GM18867 (cell line): ENCODE results near the gene FIS1.
"Not testable (repeated sequence)": the region's sequence is repeated elsewhere in the genome, so short reads cannot be mapped to it uniquely, and the experiment has no call there.

ENCODE experiments used
- ATAC-seq: cut with Tn5 transposase; IDR thresholded peaks from one replicate; pipeline ENCODE4 v1.9.1; 2021; ENCODE audit warnings: mild to moderate bottlenecking, moderate library complexity; ENCODE audit not compliant: unreplicated experiment

The FIS1 gene

DNA sequence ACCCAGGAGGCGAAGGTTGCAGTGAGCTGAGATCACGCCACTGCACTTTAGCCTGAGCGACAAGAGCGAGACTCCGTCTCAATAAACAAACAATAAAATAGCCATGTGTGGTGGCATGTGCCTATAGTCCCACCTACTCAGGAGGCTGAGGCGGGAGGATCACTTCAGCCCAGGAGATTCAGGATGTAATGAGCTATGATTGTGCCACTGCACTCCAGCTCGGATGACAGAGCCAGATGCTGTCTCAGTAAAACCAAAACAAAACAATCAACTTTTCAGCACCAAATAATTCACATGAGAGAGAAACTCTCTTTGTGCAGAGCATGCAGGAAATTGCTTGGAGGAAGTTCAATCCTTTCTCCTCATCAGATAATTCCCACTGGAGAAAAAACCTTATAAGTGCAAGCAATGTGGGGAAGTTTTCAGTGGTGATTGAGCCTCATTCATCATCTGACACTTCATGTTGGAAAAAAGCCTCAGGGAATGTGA is 13.4 kb upstream of the FIS1 start:
- ATAC-seq: no peak

DNA sequence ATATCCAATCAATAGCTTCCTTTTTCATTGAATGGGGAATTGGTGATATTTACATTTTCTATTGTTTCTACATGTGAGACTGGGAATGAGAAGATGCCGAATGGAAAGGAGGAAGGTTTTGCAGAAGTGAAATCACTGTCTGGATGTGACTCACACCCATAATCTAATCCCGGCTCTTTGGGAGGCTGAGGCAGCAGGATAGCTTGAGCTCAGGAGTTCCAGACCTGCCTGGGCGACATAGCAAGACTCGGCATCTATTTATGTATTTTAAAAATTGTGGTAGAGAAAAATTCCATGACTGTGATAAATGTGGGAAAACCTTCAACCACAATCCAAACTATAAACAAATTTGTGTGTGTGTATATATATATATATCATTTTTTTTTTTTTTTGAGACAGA is 10.9 kb upstream of the FIS1 start:
- ATAC-seq: no peak

DNA sequence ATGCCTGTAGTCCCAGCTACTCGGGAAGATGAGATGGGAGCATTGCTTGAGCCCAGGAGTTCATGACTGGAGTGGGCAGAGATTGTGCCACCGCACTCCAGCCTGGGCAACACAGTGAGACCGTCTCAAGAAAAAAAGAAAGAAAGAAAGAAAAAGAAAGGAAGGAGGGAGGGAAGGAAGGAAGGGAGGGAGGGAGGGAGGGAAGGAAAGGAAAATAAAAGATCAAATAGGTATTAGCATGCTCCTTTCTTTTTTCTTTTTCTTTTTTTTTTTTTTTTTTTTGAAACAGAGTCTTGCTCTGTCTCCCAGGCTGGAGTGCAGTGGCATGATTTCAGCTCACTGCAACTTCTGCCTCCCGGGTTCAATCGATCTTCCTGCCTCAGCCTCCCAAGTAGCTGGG is 8.3 kb upstream of the FIS1 start:
- ATAC-seq: not testable (repeated sequence)

DNA sequence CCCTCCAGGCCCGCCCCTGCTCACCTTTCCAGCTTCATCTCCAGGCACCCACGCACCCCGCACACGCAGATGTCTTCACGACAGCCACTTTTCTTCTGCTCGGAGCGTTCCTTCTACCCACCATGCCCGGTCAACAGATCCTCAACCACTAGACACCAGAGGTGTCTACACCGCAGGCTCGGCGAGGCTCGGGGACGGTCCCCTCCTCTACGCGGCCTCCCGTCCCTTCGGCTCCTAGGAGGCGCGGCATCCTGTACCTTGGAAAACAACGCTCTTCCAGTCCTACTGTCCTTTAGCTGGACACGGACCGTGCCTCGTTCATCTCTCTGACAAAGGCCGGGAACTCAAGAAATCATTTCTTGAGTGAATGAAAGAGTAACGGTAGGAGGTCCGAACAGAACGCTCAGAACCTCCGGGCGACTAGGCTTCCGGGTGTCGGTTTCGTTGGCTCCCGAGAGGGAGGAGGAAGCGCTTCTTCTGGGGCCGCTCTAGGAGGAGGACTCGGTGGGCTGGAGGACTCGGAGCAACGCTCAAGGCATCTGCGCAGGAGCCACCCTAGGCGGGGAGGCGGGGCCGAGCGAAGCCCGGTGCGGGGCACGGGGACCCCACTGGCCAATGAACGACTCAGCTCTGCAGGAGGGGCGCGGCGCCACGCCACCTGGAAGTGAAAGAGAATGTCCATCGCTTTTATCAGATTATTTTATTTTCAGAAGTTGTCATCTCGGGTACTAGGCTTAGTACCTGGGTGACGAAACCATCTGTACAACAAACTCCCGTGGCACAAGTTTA is 7.2 kb upstream of the FIS1 start:
- peak; percentile 98 for ATAC-seq

DNA sequence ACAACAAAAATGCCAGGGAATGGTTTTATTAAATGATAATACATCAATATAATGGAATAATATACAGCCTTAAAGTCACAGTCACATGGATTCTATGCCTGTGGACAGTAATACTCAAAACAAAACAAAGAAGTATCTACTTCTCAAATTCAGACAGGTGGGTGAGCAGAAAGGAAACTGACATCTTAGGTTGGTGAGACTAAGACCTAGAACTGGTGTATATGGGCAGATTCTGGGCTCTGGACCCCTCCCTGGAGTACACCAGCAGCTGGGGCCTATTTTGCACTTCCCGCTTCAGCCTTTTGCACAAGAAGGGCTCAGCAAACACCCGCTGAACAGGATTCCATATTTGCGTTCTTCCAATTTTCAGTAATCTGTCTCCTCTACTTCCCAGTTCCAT is 5.4 kb upstream of the FIS1 start:
- ATAC-seq: no peak

DNA sequence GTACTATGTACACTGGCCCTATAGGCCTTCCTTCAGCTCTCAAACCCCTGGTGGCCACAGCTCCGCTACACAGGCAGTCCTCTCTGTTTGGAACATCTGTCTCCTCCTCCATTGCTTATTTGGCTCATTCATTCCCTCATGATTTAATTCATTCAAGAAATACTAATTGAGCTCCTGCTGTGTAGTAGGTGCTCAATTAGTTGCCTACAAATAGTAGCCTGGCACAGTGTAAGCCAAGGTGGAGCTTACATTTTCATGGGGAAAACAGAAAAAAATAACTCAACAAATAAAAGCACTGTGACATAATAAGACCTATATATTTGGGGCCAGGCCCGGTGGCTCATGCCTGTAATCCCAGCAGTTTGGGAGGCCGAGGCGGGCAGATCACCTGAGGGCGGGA is 3.4 kb upstream of the FIS1 start:
- ATAC-seq: no peak

DNA sequence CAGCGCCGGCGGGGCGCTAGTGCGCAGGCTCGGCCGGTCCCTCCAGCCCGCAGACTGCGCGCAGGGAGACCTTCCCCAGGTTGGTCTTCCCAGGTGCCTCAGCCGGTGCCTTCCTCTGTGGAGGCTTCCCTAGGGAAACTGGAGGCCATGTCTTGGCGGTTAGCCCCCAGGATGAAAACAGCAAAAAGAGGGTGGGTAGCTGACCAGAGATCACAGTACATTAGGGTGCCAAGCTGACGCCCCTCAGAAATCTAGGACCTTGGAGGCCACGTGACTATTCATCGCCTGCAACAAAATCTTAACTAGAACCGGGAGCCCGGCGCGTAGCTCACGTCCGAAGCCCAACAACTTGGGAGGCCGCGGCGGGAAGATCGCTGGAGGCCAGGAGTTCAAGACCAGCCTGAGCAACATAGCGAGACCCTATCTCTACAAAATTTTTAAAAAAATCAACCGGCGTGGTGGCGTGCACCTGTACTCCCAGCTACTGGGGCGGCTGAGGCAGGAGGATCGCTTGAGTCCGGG is 327 bp upstream of the FIS1 start:
- no peak for ATAC-seq

DNA sequence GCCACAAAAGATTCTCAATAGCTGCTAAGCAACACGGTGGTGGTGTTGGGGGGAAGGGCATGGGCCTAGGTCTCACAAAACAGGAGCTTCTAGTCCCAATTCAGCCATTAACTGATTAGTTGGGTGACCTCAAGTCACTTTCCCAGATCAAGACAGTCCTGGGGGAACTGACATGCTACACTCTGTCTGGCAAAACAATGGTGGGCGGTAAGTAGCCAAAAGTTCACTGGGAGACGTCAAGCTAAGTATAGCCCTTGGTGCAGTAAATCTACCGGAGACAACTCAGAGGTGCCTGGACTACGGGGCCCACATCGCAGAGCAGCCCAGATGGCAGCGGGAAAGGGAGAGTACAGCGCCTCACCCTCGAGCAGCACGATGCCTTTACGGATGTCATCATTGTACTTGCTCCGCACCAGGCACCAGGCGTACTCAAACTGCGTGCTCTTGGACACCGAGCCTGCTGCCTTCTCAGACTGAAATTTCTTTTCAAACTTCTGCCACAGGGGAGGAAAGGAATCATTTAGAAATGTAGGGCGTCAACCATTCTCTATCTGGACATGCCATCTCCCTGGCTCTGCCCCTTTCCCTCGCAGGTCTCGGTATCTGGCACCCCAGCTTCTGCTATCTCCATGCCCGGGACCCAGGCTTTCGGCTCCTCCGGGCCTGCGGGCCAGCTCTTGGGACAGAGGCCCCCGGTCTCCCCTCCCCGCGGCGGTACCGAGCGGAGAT is 1.1 kb downstream of the FIS1 start:
- no peak for ATAC-seq

DNA sequence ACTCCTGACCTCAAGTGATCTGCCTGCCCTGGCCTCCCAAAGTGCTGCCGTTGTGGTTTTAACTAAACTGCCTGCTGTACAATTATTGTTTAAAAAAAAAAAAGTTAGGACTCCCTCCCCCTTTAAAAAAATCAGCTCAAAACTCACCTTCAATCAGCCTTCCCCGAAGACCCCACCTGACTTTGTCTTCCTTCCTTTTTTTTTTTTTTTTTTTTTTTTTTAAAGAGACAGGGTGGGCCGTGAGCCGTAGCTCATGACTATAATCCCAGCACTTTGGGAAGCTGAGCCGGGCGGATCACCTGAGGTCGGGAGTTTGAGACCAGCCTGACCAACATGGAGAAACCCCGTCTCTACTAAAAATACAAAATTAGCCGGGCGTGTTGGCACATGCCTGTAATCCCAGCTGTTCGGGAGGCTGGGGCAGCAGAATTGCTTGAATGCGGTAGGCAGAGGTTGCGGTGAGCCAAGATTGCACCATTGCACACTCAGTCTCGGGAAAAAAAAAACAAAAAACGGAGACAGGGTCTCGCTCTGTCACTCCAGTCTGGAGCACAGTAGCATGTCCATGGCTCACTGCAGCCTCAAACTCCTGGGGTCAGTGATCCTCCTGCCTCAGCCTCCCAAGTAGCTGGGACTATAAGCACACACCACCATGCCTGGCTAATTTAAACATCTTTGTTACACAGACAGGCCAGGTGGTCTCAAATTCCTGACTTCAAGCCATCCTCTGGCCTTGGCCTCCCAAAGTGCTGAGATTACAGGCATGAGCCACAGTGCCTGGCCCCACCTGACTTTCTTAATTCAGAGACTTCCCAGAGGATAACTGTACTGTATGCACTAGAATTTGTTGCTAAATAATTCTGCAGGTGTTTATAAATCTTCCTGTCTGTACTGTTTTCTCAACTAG is 3.2 kb downstream of the FIS1 start:
- ATAC-seq: no peak

DNA sequence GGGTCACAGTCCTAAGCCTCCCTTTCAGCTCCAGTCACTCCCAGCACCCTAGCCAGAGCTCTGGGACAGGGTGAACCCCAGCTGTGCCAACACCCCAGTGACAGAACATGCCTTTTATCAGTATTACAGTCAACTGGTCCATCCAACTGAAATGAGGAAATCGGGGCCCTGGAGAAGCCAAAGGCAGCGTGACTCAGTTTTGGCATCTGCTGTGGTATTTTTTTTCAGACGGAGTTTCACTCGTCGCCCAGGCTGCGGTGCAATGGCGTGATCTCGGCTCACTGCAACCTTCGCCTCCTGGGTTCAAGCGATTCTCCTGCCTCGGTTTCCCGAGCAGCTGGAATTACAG is 3.9 kb downstream of the FIS1 start:
- no peak for ATAC-seq

DNA sequence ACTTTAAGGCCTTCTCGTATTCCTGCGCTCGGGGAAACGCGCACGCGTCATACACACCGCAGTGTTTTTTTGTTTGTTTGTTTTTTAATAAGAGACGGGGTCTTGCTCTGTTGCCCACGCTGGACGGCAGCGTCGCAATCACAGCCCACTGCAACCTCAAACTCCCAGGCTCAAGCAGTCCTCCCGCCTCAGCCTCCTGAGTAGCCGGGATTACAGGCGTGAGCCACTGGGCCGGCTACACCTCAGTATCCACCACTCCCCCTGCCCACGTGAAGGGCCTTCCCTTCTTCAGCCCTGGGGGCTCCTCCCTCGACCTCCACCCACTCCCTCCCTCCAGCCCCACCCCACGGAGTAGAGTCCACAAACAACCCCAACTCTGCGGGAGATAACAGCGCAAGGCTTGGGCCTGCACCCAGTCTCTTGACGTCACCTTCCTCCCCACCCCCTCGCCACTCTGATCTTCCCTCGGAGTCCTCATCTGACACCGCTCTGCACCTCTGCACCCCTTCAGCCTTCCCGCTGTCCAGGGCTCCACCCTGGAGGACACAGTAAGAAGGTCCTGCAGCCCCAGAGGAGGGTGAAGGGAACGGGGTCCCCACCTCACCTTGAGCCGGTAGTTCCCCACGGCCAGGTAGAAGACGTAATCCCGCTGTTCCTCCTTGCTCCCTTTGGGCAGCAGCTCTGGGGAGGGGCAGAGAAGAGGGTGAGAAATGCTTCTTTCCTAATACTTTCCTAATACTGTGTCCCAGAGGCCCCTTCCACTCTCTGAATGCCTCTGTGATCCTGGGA is 4.5 kb downstream of the FIS1 start:
- ATAC-seq: no peak

DNA sequence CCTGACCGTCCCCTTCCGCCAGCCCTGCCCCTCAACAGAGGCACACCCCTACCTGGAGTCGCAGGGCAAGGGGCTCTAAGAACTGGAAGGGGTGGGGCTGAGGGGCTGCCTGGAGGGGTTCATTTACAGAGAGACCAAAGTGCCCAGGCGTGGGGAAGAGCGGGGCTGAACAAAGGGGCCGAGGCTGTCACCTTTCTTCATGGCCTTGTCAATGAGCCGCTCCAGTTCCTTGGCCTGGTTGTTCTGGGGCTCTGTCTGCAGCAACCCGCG is 5.0 kb downstream of the FIS1 start:
- no peak for ATAC-seq

DNA sequence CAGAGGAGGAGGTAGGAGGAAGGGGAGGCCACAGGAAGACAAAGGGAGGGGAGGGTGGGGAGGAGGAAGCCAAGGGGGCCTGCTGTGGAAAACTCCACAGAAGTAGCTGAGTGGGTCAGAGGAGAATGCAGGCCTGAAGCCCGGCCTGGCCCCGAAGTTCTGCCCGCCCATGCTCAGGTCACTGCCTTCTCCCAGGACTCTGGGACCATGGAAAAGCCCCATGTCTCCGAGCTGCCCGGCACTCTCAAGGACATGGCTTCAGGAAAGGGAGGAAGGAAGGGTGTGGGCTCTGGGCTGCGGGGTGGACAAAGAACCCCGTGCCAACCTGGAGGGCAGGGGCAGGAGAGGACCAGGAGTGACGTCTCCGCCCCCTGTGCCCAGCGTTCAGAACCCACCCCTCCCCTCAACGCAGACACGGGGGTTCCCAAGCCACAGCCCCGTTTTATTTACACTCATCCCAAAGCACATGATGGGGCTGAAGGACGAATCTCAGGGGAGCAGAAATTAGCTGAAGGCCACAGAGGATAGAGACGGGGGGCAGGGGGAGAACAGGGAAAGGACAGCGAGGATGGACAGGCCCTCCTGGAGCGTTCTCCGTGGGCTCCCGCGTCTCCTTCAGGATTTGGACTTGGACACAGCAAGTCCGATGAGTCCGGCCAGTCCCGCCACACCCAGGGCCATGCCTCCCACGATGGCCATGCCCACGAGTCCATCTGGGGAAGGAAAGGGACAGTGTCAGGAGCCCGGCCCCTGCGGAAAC is 5.5 kb downstream of the FIS1 start:
- no peak for ATAC-seq

DNA sequence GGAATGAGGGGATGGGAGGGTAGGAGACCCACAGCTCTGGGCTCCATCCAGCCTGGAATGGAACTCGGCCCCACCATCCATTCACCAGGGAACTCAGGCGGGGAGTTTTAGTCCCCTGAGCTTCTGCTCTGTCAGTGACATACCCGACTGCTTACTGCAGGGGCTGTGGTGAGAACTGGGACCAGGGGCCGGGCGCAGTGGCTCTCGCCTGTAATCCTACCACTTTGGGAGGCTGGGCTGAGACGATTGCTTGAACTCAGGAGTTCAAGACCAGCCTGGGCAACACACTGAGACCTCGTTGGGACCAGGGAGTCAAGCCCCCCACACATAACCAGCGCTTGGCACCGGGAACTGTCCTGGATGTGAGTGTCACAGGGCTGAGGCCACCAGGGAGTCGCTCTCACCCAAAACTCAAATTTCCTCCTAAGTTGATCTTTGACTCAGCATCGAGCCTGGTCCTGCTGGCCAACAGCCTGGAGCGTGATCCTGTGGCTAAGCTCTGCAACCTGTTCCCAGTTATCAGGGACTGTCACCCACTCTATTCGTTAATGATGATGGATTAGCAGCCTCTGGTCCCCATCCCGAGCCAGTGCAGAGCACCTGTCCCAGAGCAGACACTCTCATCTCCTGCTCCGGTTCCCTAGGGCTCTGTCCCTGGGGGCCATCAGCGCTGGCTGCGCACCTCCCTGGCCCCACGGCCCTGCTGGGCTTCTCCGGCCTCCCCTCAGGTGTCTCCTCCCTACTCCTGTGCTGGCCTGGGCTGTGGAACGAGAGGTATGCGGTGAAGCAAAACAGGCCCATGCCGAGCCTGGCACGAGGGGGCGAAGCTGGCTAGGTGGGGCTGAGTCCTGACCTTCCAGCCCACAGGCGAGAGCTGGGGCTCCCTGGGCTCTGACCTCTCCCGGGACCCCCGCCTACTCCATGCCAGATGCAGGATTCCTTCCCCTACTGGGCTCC is 6.4 kb downstream of the FIS1 start:
- no peak for ATAC-seq

DNA sequence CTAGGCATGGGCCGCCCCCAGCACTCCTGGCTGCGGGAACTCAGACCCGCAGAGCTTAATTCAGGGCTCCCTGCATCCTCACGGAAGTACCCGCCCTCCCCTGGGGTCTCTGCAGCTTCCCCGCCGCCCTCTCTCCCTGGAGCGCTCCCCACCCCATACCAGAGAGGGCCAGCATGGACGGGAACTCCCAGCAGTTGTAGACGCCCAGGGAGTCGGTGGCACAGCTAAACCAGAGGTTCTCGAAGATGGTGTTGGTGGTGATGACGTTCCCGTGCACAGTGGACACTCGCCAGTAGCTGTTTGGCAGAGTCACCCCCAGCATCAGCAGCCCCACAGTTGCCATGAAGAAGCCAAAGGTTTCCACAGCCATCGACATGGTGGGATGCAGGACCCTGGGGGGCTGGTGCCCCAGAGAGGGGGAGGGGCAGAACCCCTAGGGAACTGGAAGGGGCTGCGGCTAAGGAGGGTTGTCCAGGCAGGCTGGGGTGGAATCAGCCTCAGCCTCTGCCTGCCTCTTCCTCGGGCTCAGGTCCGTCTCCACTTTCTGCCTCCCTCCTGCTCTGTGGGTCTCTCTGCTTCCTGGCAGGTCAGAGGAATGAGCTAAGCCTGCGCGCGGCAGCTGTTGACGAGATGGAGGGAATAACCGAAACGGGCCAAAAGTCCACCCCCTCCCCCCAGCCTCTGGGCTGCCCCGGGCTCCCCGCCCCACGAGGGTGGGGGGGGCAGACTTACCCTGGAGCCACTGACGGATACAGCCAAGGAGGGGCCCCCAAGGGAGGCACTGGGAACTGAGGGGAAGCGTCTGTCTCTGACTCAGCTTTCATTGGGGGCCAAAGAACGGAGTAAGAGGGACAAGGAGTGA is 7.4 kb downstream of the FIS1 start, which contains the start of gene CLDN15:
TSS of gene CLDN15 (minus strand) at position 597 of the 862 bp plus-strand sequence. CDS start at position 376, 221 bp downstream.
- no peak for ATAC-seq

DNA sequence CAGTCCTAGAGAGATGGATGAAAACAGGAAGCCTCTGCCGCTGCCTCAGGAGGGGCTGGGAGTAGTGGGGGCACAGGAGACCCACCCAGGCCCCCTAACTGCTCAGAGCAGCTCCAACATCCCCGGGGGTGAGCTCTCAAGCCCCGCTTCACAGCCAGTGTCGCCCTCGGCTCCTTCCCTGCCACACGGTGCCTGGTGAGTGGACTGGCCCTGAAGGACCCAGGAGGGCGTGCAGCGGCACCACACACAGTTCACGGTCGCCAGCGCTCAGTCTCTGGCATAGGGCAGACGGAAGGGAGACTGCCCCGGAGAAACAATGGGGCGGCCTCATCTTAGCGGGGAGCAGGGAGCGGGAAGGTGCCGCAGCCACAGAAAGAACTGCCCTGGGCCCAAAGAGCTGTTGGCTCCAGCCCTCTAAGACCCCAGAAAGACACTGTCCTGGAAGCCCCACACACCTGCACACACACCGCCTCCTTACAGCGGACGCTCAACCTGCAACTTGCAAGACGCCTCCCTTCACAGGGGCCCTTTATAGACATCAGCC is 8.5 kb downstream of the FIS1 start:
- ATAC-seq: no peak

DNA sequence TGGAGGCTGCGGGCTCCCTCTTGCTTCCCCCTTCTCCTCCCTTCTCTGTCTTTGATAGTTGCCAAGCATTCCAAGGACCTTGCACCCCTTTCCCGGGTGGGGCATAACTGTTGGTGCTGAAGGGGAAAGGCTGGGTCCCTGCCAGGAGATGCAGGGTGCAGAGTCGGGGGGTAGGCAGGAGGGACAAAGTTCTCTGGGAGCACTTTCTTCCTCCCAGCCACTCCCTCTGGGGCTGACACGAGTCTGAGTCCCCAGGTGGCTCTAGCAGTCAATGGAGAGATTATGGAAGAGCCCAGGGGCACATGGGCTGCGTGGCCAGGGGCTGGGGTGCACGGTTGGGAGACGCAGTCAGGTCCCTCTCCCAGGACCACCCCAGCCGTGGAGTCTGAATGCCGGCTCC is 9.4 kb downstream of the FIS1 start:
- ATAC-seq: no peak
